DLD1 (cell line): ENCODE measurements around the gene B3GNT3.

Experiments
- in situ Hi-C: cut with HindIII; loops from 2 replicates; pipeline ENCODE4 v1.10.0; 2017; ENCODE audit warnings: low sequenced_read_pairs

Gene B3GNT3, protein sequence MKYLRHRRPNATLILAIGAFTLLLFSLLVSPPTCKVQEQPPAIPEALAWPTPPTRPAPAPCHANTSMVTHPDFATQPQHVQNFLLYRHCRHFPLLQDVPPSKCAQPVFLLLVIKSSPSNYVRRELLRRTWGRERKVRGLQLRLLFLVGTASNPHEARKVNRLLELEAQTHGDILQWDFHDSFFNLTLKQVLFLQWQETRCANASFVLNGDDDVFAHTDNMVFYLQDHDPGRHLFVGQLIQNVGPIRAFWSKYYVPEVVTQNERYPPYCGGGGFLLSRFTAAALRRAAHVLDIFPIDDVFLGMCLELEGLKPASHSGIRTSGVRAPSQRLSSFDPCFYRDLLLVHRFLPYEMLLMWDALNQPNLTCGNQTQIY

DNA sequence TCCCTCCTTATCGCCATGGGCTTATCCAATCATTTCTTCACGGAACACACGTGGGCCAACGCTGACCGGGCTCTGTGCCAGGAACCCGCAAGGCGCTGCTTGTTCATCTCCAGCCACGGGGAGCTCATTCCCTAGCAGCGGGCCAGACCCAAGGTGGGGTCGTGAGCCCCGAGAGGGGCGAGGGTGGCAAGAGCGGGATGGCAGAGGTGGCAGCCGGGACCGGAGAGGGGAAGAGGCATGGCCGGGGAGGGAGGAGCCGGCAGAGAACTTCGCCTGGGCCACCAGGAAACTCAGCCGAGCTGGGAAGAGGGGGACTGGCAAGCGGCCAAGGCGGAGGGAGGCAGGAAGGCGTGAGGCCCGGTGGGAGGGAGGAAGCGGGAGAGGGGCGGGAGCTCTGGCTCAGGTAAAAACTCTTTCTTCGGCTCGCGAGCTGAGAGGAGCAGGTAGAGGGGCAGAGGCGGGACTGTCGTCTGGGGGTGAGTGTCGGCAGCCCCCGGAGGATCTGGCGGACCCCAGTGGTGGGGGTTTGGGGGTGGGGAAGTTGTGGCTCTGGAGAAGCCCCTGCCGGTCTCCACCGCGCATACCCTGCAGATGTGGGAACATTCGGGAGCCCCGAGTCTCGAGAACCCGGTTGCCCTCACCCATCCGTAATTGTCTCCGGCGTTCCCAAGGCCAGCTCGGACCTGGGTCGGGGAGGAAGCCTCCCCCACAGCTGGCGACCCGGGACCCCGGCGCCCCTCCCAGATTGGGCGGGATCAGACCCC lies at the start of gene B3GNT3:
Gene B3GNT3, plus strand, starts transcription at position 408 of the 764 bp plus-strand sequence. CDS start 12,670 bp downstream, outside the sequence.
- in situ Hi-C loops: no loop called here

DNA sequence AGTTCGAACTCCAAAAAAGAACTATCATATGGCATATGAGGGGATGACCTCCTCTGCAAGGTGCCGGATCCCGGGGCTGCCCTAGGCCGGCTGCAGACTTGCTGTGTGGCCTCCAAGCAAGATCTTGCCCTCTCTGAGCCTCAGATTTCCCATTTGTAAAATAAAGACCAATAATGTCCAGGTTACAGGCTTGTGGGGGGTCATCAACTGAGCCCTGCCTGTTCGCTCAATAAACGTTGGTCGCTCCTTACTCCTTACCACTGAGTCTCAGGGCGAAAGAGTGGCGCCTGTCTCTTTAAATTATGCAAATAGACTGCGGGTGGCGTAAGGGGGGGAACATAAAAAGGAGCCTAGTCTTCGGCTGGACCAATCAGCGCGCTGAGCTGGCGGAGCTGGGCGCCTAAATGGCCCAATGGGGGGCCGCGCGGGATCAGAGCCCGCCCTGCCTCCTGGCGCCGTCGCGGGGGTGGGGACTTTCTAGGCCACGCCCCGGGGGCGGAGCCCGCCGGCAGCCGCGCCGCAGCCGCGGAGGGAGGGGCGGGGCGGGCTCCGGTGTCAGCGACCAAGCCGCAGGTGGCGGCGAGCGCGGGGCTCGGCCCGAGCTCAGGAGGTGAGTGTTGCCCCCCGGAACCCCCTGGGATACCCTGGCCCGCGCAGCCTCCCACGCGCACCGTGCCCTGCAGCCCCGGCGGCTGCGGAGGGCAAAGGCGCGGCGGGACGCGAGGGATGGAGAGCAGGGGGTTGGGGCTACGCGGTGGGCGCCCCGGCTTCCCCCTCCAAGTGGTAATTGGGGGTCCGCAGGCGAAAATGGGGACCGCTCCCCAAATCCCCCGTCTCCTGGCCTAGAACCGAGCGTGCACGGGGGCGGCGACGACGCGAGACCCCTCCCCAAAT lies 47.5 kb upstream of the B3GNT3 start:
- in situ Hi-C loops: no loop called here

DNA sequence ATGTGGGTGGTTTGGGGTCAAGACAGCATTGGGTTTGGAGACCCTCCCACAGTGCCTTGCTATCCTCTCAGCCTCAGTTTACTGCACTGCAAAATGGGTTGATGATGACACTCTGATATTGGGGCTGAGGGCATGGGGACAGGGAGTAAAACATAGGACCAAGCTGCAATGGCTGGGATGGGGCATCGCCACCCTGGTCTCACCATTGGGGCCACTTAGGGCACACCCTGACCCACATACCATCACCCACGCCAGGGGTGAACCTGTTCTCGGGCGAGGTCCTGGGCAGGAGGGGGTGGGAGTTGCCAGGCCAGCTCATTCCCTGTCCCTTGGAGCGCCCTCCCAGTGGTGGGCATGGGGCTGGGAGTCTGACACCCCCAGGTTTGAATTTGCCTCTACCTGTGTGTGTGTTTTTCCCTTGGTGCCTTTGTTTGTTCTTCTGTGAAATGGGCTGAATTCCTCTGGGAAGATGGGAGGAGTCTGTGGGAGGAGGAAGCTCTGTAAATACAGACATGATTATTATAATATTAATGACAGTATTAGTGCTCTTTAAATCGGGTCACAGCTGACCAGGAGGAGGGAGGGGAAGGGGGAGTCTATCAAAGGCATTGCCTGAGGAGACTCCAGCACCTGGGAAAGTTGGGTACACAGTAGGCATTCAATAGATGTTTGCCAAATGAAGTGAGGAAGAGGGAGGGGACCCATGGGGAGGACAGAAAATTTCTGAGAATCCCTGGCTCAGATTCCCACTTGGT lies 45.9 kb upstream of the B3GNT3 start:
- in situ Hi-C loops: no loop called here

DNA sequence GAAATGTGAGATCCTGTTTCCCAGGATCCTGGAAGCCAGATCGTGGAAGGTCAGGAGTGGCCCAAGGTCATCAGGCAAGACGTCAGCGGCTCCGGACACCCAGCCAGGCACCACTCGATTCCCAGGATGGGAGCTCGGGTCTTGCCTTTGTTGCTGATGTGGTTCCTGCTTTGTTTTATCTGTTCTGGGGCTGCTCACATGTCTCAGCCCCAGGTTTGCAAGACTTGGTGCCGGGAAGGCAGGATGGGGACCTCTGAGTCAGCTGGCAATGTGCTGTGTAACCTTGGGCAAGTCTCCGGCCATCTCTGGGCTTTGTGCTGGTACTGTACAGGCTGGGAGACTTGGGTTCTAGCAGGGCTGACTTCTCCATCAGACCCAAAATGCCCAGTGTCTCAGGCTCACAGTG lies 45.0 kb upstream of the B3GNT3 start:
- in situ Hi-C loops: no loop called here

DNA sequence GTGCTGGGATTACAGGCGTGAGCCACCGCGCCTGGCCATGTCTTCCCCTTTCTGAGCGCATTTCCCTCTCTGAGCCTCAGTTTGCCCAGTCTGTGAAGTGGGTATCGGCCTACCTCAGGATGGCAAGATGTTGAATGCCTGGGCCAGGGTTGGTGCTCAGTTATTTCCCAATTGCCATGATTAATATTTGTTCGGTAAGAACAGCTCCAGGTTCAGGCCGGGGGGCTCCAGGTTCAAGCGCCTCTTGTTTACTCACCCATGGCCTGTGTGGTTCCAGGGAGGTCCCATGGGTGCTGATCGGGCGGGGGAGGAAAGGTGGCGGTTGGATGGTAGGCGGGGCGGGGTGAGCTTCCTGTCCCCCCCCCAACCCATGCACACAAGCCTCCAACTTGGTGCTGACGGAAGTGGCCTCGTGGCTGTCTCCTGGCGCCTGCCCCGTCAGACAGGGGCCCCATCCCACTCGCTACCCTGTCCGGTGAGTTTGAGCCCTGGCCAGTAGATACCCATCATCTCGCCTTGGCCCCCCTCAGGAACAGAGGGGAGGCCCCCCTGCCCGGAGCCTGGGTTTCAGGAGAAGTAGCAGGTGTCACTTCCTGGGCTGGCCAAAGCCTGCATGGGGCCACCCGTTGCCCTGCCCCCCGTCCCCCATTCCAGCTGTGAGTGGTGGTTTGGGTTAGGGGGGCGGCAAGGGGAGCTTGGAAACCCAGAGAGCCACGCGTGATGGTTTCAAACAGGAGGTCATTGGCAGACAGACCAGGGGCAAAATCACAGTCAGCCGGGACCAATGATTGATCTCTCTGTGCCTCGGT lies 43.6 kb upstream of the B3GNT3 start, which contains the start of gene FCHO1:
Gene FCHO1, plus strand, starts transcription at position 375 of the 809 bp plus-strand sequence. CDS start 3,688 bp downstream, outside the sequence.
- in situ Hi-C loops: no loop called here

DNA sequence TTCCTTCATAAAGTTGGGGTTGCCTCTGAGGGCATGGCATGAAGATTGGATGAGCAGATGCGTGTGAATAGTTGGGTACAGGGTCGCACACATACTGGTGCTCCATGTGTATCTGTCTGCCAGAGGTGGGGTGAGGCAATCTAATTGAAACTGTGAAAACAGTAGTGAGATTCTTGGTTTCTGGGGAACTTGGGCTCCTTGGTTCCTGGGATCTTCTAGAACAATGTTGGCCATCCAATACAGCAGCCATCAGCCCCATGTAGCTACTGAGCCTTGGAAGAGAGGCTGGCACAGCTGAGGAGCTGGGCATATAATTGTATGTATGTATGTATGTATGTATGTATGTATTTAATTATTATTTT lies 43.0 kb upstream of the B3GNT3 start:
- in situ Hi-C loops: no loop called here

DNA sequence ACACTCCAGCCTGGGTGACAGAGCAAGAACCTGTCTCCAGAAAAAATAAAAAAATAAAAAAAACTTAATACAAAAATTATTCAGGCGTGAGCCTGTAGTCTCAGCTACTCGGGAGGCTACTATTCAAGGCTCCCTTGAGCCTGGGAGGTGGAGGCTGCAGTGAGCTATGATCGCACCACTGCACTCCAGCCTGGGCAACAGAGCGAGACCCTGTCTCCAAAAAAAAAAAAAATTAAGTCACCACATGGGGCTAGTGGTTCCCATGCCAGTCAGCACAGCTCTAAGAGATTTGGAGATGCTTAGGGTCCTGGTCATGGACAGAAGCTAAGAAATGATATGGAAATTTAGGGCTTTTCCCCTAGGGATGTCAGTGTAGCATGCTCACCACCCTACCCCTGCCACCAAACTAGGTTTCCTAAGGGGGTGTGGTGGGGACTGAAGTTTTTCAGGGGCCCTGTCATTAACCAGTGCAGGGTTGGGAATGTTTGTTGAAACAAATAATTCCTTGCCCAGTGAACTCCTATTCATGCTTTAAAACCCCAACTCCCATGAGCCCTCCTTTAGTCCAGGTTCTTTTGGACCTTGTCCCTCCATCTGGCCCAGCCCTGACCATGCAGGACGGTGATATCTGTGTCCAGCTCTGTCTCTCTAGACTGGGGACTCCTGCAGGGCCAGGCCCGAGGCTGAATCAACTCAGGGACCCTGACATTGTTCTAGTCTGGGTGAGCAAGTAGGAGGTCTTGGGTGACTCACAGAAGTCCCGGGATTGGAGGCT lies 41.9 kb upstream of the B3GNT3 start:
- in situ Hi-C loops: no loop called here

DNA sequence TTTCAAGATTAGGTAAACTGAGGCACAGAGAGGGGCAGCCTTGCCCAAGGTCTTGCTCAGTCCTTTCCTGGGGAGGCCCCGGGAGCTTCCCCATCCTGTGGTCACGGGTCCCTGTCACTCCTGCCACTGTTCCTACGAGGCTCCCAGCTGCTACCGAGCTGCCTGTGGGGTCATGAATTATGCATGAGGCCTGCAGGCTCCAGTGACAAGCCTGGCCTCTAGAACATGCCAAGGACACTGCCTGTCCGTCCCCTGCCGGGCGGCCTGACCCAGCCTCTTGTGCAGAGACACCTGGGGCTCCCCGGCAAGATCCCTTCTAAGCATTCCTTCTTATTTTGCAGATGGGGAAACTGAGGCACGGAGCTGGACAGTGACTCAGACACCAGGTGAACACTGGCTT lies 41.0 kb upstream of the B3GNT3 start:
- in situ Hi-C loops: no loop called here

DNA sequence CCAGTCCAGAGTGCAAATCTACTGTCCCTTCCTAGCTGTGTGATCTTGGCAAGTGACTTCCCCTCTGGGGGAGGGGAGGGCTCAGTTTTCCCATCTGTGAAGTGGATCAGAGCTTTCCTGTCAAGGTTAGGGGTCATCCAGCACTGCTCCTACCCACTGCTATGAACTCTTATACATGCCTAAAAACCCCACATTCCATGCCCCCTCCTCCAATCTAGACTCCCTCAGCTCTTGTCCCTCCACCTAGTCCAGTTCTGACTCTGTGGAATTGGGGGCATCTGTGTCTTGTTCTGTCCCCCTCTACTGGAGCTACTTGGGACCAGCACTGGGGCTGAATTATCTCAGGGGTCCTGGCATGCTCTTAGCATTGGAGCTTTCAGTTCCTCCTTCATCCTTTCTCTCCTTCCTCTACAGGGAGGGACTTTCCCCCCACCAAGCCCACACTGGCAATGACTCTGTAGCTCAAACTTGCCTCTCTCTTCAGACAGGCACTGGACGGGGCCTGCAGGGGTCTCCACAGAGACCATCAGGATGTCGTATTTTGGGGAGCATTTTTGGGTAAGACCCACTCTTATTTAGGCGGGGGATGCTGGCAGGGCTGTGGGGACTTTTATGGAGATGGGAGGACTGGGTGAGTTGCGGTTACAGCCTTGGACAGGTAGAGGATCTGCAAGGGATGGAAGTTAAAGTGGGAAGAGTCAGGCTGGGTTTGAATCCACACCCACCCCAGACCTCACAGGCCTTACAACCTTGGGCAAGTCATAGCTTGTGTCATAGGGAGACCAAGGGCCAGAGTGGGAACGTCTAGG lies 40.1 kb upstream of the B3GNT3 start:
- in situ Hi-C loops: no loop called here

DNA sequence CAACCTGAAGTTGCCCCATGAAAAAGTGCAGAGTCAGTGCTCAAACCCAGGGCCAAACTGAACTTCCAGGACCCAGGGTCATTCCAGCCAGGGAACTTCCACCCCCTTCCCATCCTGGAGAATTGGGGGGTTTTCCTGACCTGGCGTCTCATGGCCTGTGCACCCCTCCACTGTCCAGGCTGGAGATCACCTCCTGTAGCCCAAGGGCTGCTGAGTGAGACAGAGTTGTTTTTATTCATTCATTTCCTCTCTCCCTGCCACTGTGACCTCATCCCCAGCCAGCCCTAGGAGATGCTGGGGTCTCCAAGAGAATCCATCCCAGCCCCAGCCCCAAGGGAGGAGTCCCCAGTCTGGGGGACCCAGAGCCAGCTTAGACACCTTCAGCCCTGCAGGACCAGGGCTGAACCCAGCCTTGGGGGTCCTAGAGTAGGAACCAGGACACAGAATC lies 39.5 kb upstream of the B3GNT3 start:
- in situ Hi-C loops: no loop called here

DNA sequence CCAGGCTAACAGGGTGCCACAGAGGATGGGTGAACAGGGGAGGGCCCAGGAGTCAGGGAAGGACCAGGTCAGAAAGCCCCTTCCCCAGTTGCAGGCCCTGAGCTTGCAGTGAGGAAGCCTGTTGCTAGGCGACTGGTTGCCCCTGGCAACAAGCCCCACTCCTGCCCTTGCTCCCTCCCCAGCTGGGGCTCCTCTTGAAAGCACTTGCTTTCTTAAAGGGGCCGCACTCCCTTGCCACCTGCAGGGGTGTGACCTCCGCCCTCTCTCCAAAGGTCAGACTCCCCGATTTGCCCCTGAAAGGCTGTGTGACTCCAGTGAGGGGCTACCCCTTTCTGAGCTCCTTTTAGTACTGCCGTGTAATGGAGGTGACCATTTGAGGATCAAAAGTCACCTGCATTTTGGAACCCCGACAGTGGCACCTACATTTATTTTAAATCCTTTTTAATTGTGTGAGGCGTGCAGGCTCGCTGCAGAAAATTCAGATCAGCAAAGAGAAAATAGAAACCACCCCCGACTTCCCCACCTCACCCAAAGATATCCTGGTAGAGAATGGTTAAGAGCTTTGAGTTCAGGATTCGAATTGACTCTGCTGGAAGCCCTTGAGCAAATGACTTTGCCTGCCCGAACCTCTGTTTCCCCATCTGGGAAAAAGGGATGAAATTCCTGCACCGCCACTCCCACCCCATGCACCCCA lies 38.8 kb upstream of the B3GNT3 start:
- in situ Hi-C loops: no loop called here

DNA sequence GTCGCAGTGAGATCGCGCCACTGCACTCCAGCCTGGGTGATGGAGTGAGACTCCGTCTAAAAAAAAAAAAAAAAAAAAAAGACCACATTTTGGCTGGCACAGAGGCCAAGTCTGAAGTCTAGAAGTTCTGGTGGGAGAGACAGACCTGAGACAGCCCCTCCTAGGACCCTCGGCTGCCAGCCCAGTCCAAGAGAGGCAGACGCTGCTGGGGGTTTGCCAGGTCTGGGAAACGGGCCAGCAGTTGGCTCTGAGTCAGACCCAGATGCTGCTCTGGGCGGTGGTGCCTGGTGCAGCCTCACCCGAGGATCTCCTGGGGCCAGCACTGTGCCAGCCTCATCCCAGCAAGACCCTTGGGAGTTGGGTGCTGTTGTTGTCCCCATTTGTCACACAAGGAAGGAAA lies 37.8 kb upstream of the B3GNT3 start:
- in situ Hi-C loops: no loop called here

DNA sequence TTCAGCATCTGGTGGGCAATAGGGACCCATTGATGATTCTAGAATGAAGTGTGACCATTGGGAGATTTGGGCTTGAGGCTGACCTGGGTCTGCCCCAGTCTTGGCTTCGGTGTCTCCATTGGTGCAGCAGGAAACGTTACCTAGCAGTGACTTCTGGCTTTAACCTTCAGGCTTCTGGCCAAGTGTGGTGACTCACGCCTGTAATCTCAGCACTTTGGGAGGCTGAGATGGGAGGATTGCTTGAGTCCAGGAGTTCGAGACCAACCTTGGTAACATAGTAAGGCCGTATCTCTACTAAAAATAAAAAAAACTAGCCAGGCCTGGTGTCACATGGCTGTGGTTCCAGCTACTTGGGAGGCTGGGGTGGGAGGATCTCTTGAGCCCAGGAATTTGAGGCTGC lies 36.4 kb upstream of the B3GNT3 start:
- in situ Hi-C loops: no loop called here

DNA sequence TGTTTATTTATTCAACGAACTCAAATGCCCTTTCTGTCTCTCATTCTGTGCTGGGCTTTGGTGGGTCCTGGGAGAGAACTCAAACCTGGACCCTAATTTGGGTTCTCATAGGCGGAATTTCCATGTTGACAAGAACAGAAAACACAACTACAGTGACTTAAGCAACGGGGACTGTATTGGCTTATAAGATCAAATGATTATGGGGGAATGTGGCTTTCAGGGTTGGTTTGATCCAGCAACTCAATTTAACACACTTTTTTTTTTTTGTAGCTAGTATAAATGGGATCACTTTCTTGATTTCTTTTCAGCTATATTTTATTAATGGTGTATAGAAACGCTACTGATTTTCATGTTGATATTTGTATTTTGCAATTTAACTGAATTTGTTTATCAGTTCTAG lies 33.8 kb upstream of the B3GNT3 start:
- in situ Hi-C loops: no loop called here

DNA sequence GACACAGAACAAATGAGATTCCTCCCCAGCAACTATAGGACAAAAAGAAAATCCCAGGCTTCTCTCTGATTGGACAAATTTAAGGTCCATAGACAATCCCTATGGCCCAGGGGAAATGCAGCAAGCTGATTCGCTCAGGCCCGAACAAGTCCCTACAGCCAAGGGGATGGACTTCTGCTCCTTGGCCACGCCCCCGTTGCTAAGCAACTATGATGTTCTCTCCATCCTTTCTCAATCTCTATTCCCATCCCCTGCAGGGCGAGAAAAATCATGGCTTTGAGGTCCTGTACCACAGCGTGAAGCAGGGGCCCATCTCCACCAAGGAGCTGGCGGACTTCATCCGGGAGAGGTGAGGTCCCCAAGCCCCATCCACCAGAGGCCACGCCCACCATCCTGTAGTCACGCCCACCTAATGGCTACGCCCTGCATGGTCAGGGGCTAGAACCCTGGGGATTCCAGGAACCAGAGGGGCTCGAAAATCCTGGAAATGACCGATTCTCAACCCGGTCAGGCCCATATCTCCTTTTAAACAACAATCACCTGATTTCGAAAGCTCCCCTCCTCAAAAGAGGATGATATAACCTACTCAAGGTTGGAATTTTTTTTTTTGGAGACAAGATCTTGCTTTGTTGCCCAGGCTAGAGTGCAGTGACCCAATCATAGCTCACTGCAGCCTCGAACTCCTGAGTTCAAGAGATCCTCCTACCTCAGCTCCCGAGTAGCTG lies 32.3 kb upstream of the B3GNT3 start:
- in situ Hi-C loops: no loop called here

DNA sequence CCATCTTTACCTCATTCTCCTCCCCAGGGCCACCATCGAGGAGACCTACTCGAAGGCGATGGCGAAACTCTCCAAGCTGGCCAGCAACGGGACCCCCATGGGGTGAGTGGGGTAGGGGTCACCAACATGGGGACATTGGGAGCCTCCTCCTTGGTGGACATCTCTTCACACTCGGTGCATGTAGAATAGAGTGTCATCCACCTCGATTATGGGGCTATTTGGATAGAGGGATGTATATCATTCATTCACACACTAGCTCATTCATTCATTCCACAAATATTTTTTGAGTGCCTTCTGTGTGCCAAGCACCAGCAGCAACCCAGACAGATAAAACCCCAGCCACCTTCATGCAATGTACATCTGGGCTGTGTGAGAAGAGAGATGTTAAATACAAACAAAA lies 30.6 kb upstream of the B3GNT3 start:
- in situ Hi-C loops: no loop called here
